OCI-LY1 (cell line): Measurements from ENCODE around the gene POLR3H.

Experiments
- EZH2 ChIP-seq: fragments of 200-600 bp; sonication (generic), shearing (Covaris generic); IDR thresholded peaks from 2 replicates; pipeline ENCODE4 v1.8.0; 2017; ENCODE audit warnings: borderline replicate concordance, mixed run types, mild to moderate bottlenecking, antibody characterized with exemption, low read length, moderate library complexity, mixed read lengths
- TF ChIP-seq, protein P1 (sequence below): fragments of 200-600 bp; sonication (generic), shearing (Covaris generic); IDR thresholded peaks from 2 replicates; pipeline ENCODE4 v1.5.1; 2017; ENCODE audit warnings: mild to moderate bottlenecking, antibody characterized with exemption, low read length, moderate library complexity, mixed read lengths

DNA sequence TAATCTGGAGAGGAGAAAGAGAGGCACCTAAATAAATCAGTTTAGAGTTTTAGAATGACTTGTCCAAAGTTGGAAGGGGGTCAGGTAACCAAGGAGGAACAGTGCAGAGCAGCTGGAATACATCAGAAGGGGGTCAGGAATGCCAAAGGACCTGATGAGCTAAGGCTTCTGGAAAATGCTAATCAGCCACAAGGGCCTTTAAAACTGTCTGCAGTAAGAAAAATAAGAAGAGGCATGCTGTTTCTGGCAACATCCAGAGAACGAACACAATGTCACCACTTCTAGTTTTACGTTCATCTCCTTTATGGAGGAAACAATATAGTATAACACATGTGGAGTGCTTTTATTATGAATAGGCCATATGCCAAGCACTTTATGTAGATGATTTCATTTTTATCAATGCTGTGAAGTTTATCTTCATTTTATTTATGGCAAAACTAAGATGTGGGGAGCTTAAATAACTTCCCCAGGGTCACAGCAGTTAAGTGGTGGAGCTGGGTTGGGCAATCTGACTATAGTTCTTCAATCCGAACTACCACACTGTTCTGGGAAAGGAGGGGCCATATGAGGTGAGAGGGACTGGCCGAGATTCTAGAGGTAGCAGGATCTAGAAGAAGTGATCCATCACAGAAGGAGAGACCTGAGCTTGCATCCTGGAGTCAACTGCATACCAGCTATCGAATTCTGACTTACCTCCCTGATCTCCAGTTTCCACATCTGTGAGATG lies 52.7 kb downstream of the POLR3H start:
- TF ChIP-seq, protein P1, sequence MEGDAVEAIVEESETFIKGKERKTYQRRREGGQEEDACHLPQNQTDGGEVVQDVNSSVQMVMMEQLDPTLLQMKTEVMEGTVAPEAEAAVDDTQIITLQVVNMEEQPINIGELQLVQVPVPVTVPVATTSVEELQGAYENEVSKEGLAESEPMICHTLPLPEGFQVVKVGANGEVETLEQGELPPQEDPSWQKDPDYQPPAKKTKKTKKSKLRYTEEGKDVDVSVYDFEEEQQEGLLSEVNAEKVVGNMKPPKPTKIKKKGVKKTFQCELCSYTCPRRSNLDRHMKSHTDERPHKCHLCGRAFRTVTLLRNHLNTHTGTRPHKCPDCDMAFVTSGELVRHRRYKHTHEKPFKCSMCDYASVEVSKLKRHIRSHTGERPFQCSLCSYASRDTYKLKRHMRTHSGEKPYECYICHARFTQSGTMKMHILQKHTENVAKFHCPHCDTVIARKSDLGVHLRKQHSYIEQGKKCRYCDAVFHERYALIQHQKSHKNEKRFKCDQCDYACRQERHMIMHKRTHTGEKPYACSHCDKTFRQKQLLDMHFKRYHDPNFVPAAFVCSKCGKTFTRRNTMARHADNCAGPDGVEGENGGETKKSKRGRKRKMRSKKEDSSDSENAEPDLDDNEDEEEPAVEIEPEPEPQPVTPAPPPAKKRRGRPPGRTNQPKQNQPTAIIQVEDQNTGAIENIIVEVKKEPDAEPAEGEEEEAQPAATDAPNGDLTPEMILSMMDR, result no peak
- TF ChIP-seq EZH2, result no peak
